ENCODE measurements around the gene PDIA4. TPM values are rescaled to one million over a fixed set of nuclear protein-coding genes. Genes with fewer than 3 reads are reported as not detected.
"Not testable (repeated sequence)": the region's sequence is repeated elsewhere in the genome, so short reads cannot be mapped to it uniquely, and the experiment has no call there.

PDIA4 gene
- total RNA-seq, 3 donors from 2014 or later, result 53.4 to 101 (median 68.3) TPM

GRCh38 chr7:149013876-149014275 lies 14.4 kb downstream of the PDIA4 start:
- no peak overlapping the region for H3K4me3 ChIP-seq
- no peak for DNase-seq (ENCODE audit: low spot score in 2 of 2)
- no peaks in the 10 kb centered on the region for H3K27me3 ChIP-seq
- no peaks in the 10 kb centered on the region for H3K36me3 ChIP-seq
- H3K27ac ChIP-seq, result no peak overlapping the region
- TF ChIP-seq, protein P1, sequence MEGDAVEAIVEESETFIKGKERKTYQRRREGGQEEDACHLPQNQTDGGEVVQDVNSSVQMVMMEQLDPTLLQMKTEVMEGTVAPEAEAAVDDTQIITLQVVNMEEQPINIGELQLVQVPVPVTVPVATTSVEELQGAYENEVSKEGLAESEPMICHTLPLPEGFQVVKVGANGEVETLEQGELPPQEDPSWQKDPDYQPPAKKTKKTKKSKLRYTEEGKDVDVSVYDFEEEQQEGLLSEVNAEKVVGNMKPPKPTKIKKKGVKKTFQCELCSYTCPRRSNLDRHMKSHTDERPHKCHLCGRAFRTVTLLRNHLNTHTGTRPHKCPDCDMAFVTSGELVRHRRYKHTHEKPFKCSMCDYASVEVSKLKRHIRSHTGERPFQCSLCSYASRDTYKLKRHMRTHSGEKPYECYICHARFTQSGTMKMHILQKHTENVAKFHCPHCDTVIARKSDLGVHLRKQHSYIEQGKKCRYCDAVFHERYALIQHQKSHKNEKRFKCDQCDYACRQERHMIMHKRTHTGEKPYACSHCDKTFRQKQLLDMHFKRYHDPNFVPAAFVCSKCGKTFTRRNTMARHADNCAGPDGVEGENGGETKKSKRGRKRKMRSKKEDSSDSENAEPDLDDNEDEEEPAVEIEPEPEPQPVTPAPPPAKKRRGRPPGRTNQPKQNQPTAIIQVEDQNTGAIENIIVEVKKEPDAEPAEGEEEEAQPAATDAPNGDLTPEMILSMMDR (IDR thresholded peaks at IDR 0.05), result no peak
- TF ChIP-seq POLR2A (IDR thresholded peaks at IDR 0.05) (no peak), POLR2AphosphoS5 (IDR thresholded peaks at IDR 0.05) (no peak)
- intact Hi-C loops (cut with DNase I; ENCODE audit: low total_unique reads), result no loop called here
- no peaks in the 10 kb centered on the region for H3K9me3 ChIP-seq
- H3K4me1 ChIP-seq, result no peaks in the 10 kb centered on the region

GRCh38 chr7:149012730-149013129 lies 15.6 kb downstream of the PDIA4 start:
- H3K27ac ChIP-seq; DNase-seq (ENCODE audit: low spot score in 2 of 2); H3K36me3 ChIP-seq; intact Hi-C loops (cut with DNase I; ENCODE audit: low total_unique reads); H3K4me1 ChIP-seq; H3K27me3 ChIP-seq; H3K4me3 ChIP-seq; H3K9me3 ChIP-seq: not testable (repeated sequence)

- no peaks in the 10 kb centered on the region for H3K27me3 ChIP-seq
- H3K36me3 ChIP-seq, result no peaks in the 10 kb centered on the region
- no peak for DNase-seq (ENCODE audit: low spot score in 2 of 2)
- H3K4me1 ChIP-seq, result no peaks in the 10 kb centered on the region
- intact Hi-C loops (cut with DNase I; ENCODE audit: low total_unique reads), result no loop called here
- H3K4me3 ChIP-seq, result no peak overlapping the region
- TF ChIP-seq, protein P1 (IDR thresholded peaks at IDR 0.05), result no peak
- TF ChIP-seq POLR2AphosphoS5 (IDR thresholded peaks at IDR 0.05), result no peak
- no peak overlapping the region for H3K27ac ChIP-seq
- no peaks in the 10 kb centered on the region for H3K9me3 ChIP-seq
Observed at GRCh38 chr7:149011491-149011890, 16.8 kb downstream of the PDIA4 start.

DNA sequence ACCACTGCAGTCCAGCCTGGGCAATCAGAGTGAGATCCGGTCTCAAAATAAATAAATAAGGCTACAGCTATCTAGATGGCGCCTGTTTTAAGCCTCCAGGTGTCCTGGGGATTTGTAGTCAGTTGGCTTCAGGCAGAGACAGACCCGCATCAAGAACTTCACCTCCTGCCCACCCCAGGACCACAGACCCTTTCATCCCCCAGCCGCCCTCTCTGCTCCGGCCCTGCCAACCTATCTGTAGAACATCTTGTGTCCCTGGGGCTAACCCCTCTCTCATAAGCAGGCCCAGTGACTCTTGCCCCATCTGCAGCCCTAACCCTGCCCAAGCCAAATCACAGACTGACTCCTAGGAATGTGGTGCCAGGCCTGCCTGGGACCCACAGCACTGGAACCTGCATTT lies 17.9 kb downstream of the PDIA4 start:
- no peak overlapping the region for H3K27ac ChIP-seq
- H3K4me3 ChIP-seq, result no peak overlapping the region
- no peak for DNase-seq (ENCODE audit: low spot score in 2 of 2)
- intact Hi-C loops (cut with DNase I; ENCODE audit: low total_unique reads), result no loop called here
- H3K9me3 ChIP-seq, result no peaks in the 10 kb centered on the region
- no peaks in the 10 kb centered on the region for H3K36me3 ChIP-seq
- no peaks in the 10 kb centered on the region for H3K27me3 ChIP-seq
- TF ChIP-seq POLR2A (IDR thresholded peaks at IDR 0.05) (no peak), POLR2AphosphoS5 (IDR thresholded peaks at IDR 0.05) (no peak)
- no peaks in the 10 kb centered on the region for H3K4me1 ChIP-seq

DNA sequence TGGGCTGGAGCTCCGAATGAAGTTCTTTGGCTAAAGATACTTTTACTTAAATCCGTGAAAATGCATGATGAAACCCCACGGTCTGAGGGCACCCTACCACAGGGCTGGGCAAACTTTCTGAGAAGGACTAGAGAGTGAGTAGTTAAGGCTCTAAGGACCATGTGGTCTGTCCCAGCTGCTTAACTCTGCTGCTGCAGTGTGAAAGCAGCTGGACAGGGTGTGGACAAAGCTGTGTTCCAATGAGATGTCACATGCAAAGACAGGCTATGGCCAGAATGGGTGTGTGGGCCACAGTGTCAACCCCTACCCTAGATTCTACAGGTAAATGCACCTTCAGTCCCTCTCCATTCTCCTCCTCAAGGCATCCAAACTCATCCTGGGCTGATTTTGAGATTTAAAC lies 18.8 kb downstream of the PDIA4 start:
- no peak for DNase-seq (ENCODE audit: low spot score in 2 of 2)
- TF ChIP-seq, protein P1 (IDR thresholded peaks at IDR 0.05), result no peak
- no peak for TF ChIP-seq POLR2AphosphoS5 (IDR thresholded peaks at IDR 0.05)
- no peak for TF ChIP-seq POLR2A (IDR thresholded peaks at IDR 0.05)
- intact Hi-C loops (cut with DNase I; ENCODE audit: low total_unique reads), result loop anchor here (10.0 kb wide), 1 partner anchor 55 kb away; no protein-coding TSS in a partner anchor
- Histone ChIP-seq H3K36me3 (no peaks in the 10 kb centered on the region), H3K4me3 (no peak overlapping the region), H3K4me1 (no peaks in the 10 kb centered on the region), H3K27me3 (no peaks in the 10 kb centered on the region), H3K27ac (no peak overlapping the region), H3K9me3 (no peaks in the 10 kb centered on the region)

DNA sequence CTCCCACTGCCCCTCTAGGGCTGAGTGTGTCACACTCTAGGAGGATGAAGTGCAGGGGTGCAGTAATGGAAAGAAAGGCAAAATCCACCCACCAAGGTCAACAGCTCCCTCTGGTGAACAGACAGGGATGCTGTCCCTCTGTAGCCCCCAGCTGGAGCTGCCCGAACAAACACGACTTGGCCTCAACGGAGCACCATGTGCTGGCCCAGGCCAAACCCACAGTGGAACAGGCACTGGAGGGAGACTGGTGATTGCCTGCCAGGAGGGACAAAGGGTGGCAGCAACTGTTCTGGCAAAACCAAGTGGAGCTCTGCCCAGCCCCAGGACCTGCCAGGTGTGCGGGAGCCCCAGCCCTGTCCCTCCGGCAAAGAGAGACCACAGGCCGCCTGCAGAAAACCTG lies 20.7 kb downstream of the PDIA4 start:
- no peak for TF ChIP-seq POLR2AphosphoS5 (IDR thresholded peaks at IDR 0.05)
- TF ChIP-seq, protein P1 (IDR thresholded peaks at IDR 0.05), result no peak
- TF ChIP-seq POLR2A (IDR thresholded peaks at IDR 0.05), result no peak
- H3K36me3 ChIP-seq, result no peaks in the 10 kb centered on the region
- no peaks in the 10 kb centered on the region for H3K4me1 ChIP-seq
- no peak overlapping the region for H3K4me3 ChIP-seq
- H3K9me3 ChIP-seq, result no peaks in the 10 kb centered on the region
- DNase-seq (ENCODE audit: low spot score in 2 of 2), result no peak
- intact Hi-C loops (cut with DNase I; ENCODE audit: low total_unique reads), result loop anchor here (10.0 kb wide), 1 partner anchor 57 kb away; no protein-coding TSS in a partner anchor
- no peaks in the 10 kb centered on the region for H3K27me3 ChIP-seq
- no peak overlapping the region for H3K27ac ChIP-seq
